Measurements from ENCODE around the gene RADIL. TPM values are rescaled to one million over a fixed set of nuclear protein-coding genes. Genes with fewer than 3 reads are reported as not detected.

Gene RADIL
- total and polyA plus RNA-seq, 11 donors = 1.1 to 9.0 (median 3.4) TPM

GRCh38 chr7:4809091-4809591, 74.4 kb downstream of the RADIL start:
- peaks cover 0 to 12% (median 0%) of the 10 kb centered on the region in 9 donors for H3K27me3 ChIP-seq
- peaks cover 0 to 21% (median 0%) of the 10 kb centered on the region in 9 donors for H3K36me3 ChIP-seq
- H3K4me1 ChIP-seq = peaks cover 0 to 4% (median 0%) of the 10 kb centered on the region in 12 donors
- intact Hi-C loops (cut with DNase I) = no loop called here
- peak overlapping the region in 9 of 12 donors; percentile 25 to 76 (median 64) for H3K27ac ChIP-seq
- peak in 1 of 4 donors; percentile 62 for ATAC-seq
- no peak for TF ChIP-seq POLR2A (IDR thresholded peaks at IDR 0.05)
- no peak for TF ChIP-seq CTCF (IDR thresholded peaks at IDR 0.05)
- WGBS, 4 donors = 67 to 74% (median 71%) methylated on average over 33 to 38 of the region's 38 CpGs
- peak in 3 of 5 donors; percentile 60 to 68 (median 61) for DNase-seq
- peak overlapping the region in 7 of 12 donors; percentile 15 to 45 (median 28) for H3K4me3 ChIP-seq
- peaks cover 0 to 4% (median 0%) of the 10 kb centered on the region in 12 donors for H3K9me3 ChIP-seq

GRCh38 chr7:4808565-4808964, 75.0 kb downstream of the RADIL start:
- TF ChIP-seq POLR2A (IDR thresholded peaks at IDR 0.05) (no peak), CTCF (IDR thresholded peaks at IDR 0.05) (no peak)
- DNase-seq = no peak
- no peak for ATAC-seq
- intact Hi-C loops (cut with DNase I) = no loop called here
- peaks cover 0 to 17% (median 0%) of the 10 kb centered on the region in 9 donors for H3K36me3 ChIP-seq
- H3K27ac ChIP-seq = peak overlapping the region in 4 of 12 donors; percentile 3 to 76 (median 40)
- peaks cover 0 to 4% (median 0%) of the 10 kb centered on the region in 12 donors for H3K4me1 ChIP-seq
- peak overlapping the region in 1 of 12 donors; percentile 29 for H3K4me3 ChIP-seq
- peaks cover 0 to 4% (median 0%) of the 10 kb centered on the region in 12 donors for H3K9me3 ChIP-seq
- 79 to 89% (median 87%) methylated on average over 37 of the region's 37 CpGs for WGBS, 4 donors
- H3K27me3 ChIP-seq = peaks cover 0 to 12% (median 0%) of the 10 kb centered on the region in 9 donors

- Histone ChIP-seq H3K36me3 (peaks cover 0 to 12% (median 0%) of the 10 kb centered on the region in 9 donors), H3K27me3 (peaks cover 0 to 12% (median 0%) of the 10 kb centered on the region in 9 donors), H3K27ac (peak overlapping the region in 4 of 12 donors; percentile 3 to 60 (median 38)), H3K9me3 (peaks cover 0 to 3% (median 0%) of the 10 kb centered on the region in 12 donors), H3K4me3 (no peak overlapping the region), H3K4me1 (peaks cover 0 to 4% (median 0%) of the 10 kb centered on the region in 12 donors)
- TF ChIP-seq CTCF (IDR thresholded peaks at IDR 0.05) = no peak
- no peak for TF ChIP-seq POLR2A (IDR thresholded peaks at IDR 0.05)
- DNase-seq (no peak), ATAC-seq (peak in 2 of 4 donors; percentile 5 to 8)
- WGBS, 4 donors = 67 to 84% (median 72%) methylated on average over 5 of the region's 5 CpGs
- intact Hi-C loops (cut with DNase I) = no loop called here
Observed at GRCh38 chr7:4808026-4808425, 75.5 kb downstream of the RADIL start.

- Histone ChIP-seq H3K4me1 (peaks cover 0 to 4% (median 0%) of the 10 kb centered on the region in 12 donors), H3K27me3 (peaks cover 0 to 12% (median 0%) of the 10 kb centered on the region in 9 donors), H3K36me3 (peaks cover 0 to 8% (median 0%) of the 10 kb centered on the region in 9 donors), H3K27ac (peak overlapping the region in 1 of 12 donors; percentile 56), H3K9me3 (no peaks in the 10 kb centered on the region), H3K4me3 (no peak overlapping the region)
- TF ChIP-seq CTCF (IDR thresholded peaks at IDR 0.05) = no peak
- no peak for TF ChIP-seq POLR2A (IDR thresholded peaks at IDR 0.05)
- intact Hi-C loops (cut with DNase I) = no loop called here
- 48 to 74% (median 63%) methylated on average over 5 of the region's 5 CpGs for WGBS, 4 donors
- ATAC-seq (peak; percentile 31 to 66 (median 60)), DNase-seq (peak in 1 of 5 donors; percentile 14)
Observed at GRCh38 chr7:4807598-4808016, 75.9 kb downstream of the RADIL start.

Data from heart left ventricle (tissue), 16 donors.